Fibroblast of lung (primary cell): ENCODE measurements around the gene FOXK2.

Source experiments
- CTCF ChIP-seq, 2 donors: IDR thresholded peaks in 1 of 2; conservative IDR thresholded peaks in 1 of 2; 1 replicate in 1 of 2; 2 replicates in 1 of 2; pipeline ENCODE4 v1.5.1; 2011 to 2012; ENCODE audit warnings: low read length in 2 of 2, control low read depth in 1 of 2, inconsistent platforms in 1 of 2, low read depth in 1 of 2, mild to moderate bottlenecking in 1 of 2
- EZH2 ChIP-seq: IDR thresholded peaks from 2 replicates; pipeline ENCODE4 v1.5.1; 2012; ENCODE audit warnings: low read length, control low read depth, mild to moderate bottlenecking; ENCODE audit errors: missing control alignments

- TF ChIP-seq CTCF (conservative IDR thresholded peaks at IDR 0.05 in 1 of 2, IDR thresholded peaks at IDR 0.05 in 1 of 2; ENCODE audit: low read depth in 1 of 2, low read length in 2 of 2) = no peak
- TF ChIP-seq EZH2 = no peak
Observed at GRCh38 chr17:82642022-82642421, 122.5 kb downstream of the FOXK2 start.
